Stomach (tissue), 4 donors: ENCODE measurements around the gene PDE3A.

Source experiments
- POLR2A ChIP-seq, 4 donors: fragments of 450-650 bp; IDR thresholded peaks; one replicate each; pipeline ENCODE4 v1.6.1; 2016; ENCODE audit warnings: antibody characterized with exemption in 4 of 4, control low read depth in 2 of 4, mild to moderate bottlenecking in 1 of 4, moderate library complexity in 1 of 4
- POLR2AphosphoS5 ChIP-seq, 3 donors: sonication (generic); formaldehyde crosslinking; IDR thresholded peaks; one replicate each; pipeline ENCODE4 v1.6.1; 2016; ENCODE audit warnings: antibody characterized with exemption in 3 of 3
- TF ChIP-seq, protein P1 (sequence below), 7 experiments: fragments of 450-650 bp in 4 of 7; fragments of 200-600 bp in 3 of 7; sonication (generic) in 3 of 7; IDR thresholded peaks; one replicate each; pipeline ENCODE4 v1.5.1; 2016 to 2019; ENCODE audit warnings: antibody characterized with exemption in 7 of 7, control low read depth in 2 of 7, mild to moderate bottlenecking in 1 of 7

DNA sequence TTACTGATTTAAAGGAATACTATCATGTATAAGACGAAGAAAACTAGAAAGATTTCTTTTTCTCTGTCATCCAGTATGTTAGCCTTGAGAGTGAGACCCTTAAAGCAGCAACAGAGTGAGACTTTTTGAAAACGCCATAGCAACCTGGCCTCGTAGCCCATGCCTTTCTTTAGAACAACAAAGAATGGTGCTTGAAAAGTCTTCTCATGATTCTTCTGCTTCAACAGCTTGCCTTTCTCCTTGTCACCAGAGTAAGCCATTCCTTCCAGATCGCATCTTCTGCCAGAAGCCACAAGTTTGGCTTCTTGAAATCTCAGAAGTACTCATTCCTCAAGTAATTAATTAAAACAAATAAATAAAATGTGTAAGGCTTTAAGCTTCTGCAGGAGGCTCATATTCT is 109.3 kb downstream of the PDE3A start:
- TF ChIP-seq, protein P1, sequence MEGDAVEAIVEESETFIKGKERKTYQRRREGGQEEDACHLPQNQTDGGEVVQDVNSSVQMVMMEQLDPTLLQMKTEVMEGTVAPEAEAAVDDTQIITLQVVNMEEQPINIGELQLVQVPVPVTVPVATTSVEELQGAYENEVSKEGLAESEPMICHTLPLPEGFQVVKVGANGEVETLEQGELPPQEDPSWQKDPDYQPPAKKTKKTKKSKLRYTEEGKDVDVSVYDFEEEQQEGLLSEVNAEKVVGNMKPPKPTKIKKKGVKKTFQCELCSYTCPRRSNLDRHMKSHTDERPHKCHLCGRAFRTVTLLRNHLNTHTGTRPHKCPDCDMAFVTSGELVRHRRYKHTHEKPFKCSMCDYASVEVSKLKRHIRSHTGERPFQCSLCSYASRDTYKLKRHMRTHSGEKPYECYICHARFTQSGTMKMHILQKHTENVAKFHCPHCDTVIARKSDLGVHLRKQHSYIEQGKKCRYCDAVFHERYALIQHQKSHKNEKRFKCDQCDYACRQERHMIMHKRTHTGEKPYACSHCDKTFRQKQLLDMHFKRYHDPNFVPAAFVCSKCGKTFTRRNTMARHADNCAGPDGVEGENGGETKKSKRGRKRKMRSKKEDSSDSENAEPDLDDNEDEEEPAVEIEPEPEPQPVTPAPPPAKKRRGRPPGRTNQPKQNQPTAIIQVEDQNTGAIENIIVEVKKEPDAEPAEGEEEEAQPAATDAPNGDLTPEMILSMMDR (IDR thresholded peaks at IDR 0.05) = no peak
- TF ChIP-seq POLR2A (IDR thresholded peaks at IDR 0.05) (no peak), POLR2AphosphoS5 (IDR thresholded peaks at IDR 0.05) (no peak)
